NCI-H2029 (cell line): ENCODE results near the gene TRIM29.

ENCODE experiments used
- DNase-seq: peaks from one replicate; lab custom pipeline; 2025; lab: John Stamatoyannopoulos, UW

Gene TRIM29

DNA sequence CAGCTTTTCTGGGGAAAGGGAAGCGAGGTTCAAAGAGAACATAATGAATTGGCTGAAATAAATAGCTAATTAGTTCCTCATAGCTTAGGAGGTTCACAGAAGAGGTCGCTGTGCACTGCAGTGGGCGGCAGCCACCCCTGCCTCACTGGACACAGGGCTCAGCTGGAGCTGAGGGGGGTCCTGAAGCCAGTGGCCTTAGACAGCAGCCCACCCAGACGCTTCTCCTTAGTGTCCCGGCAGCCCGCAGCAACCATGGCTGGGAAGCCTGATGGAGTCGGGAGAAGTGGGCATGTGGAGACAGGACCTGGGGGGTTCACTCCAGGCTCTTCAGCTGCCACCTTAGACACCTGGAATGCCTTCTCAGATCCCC is 75.4 kb downstream of the TRIM29 start:
- no peak for DNase-seq

DNA sequence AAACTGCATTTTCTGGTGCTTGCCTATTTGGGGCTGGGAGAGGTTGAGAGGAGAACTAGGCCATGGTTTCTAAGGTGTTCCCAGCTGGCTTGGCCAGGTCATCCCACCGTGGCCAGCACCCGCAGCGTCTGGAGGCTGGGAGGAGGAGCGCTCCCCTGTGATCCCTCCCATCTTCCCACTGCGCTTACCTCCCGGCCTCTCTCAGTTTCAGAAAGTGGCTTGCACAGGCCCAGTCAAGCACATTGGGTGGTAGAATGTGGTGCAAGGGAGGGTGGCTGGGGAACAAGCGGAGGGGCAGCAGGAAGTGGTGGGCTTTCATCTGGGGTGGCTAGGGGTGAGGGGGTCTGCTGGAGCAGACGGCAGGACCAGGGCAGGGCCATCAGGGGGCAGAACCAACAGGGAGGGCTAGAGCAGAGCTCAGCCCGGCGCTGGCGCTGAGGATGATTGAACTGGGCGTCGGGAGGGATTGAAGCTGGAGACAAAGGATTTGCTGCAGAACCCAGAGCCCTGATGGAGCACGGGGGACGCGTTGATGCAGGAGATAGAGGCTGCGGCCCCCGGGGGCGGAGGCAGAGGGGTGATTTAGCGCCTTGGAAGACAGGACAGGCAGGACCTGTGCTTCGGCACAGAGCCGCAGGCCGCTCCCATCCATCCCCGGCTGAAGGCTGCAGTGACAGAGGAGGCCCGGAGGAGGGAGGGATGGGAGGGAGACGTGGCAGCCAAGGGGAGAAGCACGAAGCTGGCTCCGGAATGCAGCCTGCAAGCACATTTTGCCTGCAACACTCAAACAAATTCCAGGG is 76.0 kb downstream of the TRIM29 start:
- DNase-seq, result no peak
